GM18502 (cell line): ENCODE data around the gene ERG28.

Experiments used
- ATAC-seq: cut with Tn5 transposase; IDR thresholded peaks from one replicate; pipeline ENCODE4 v1.9.1; 2021; ENCODE audit warnings: mild to moderate bottlenecking; ENCODE audit not compliant: unreplicated experiment, poor library complexity

ERG28 gene

GRCh38 chr14:75661499-75661814 is 781 bp upstream of the ERG28 start:
- no peak for ATAC-seq

- no peak for ATAC-seq
Observed at GRCh38 chr14:75660238-75660629, 442 bp downstream of the ERG28 start.

- no peak for ATAC-seq
Observed at GRCh38 chr14:75658957-75659356, 1.7 kb downstream of the ERG28 start.

- ATAC-seq = no peak
Observed at GRCh38 chr14:75657331-75657730, 3.3 kb downstream of the ERG28 start.

GRCh38 chr14:75655235-75655634 is 5.4 kb downstream of the ERG28 start:
- ATAC-seq = no peak

GRCh38 chr14:75654127-75654732 is 6.4 kb downstream of the ERG28 start:
- ATAC-seq = no peak

GRCh38 chr14:75653563-75653962 is 7.1 kb downstream of the ERG28 start:
- ATAC-seq = no peak

GRCh38 chr14:75650253-75651058 is 10.2 kb downstream of the ERG28 start:
- ATAC-seq = no peak

GRCh38 chr14:75649773-75650172 is 10.9 kb downstream of the ERG28 start:
- ATAC-seq = no peak

- ATAC-seq = no peak
Observed at GRCh38 chr14:75649337-75649736, 11.3 kb downstream of the ERG28 start.

GRCh38 chr14:75648066-75648838 is 12.4 kb downstream of the ERG28 start:
- no peak for ATAC-seq

GRCh38 chr14:75647640-75648039 is 13.0 kb downstream of the ERG28 start:
- ATAC-seq = no peak

- no peak for ATAC-seq
Observed at GRCh38 chr14:75646762-75647161, 13.9 kb downstream of the ERG28 start.

GRCh38 chr14:75645056-75645455 is 15.6 kb downstream of the ERG28 start:
- no peak for ATAC-seq

GRCh38 chr14:75643985-75644384 is 16.7 kb downstream of the ERG28 start:
- no peak for ATAC-seq

- no peak for ATAC-seq
Observed at GRCh38 chr14:75640876-75641275, 19.8 kb downstream of the ERG28 start.

GRCh38 chr14:75636100-75636692 is 24.5 kb downstream of the ERG28 start:
- no peak for ATAC-seq

GRCh38 chr14:75634848-75635247 is 25.8 kb downstream of the ERG28 start:
- no peak for ATAC-seq

- no peak for ATAC-seq
Observed at GRCh38 chr14:75631453-75631831, 29.2 kb downstream of the ERG28 start.

GRCh38 chr14:75630695-75631452 is 29.8 kb downstream of the ERG28 start:
- no peak for ATAC-seq
